DMS114 treated with DMSO at 0.1 percent for 48 hours (cell line): Measurements from ENCODE around the gene ITGA2B.
A peak's percentile ranks its signal among the peaks of the same experiment; 100 is the strongest.
"Not testable (repeated sequence)": the region's sequence is repeated elsewhere in the genome, so short reads cannot be mapped to it uniquely, and the experiment has no call there.

Experiments used
- DNase-seq: peaks from one replicate; lab custom pipeline; 2025; ENCODE audit not compliant: unreplicated experiment; lab: John Stamatoyannopoulos, UW

Gene ITGA2B

GRCh38 chr17:44369414-44370023 lies 19.9 kb downstream of the ITGA2B start:
- DNase-seq, result not testable (repeated sequence)

- DNase-seq, result not testable (repeated sequence)
These were observed 20.8 kb downstream of the ITGA2B start for GRCh38 chr17:44368391-44369243.

- no peak for DNase-seq
These were observed 22.0 kb downstream of the ITGA2B start for GRCh38 chr17:44367231-44367979.

GRCh38 chr17:44365051-44365450 lies 24.4 kb downstream of the ITGA2B start:
- DNase-seq, result not testable (repeated sequence)

- DNase-seq, result peak; percentile 14
These were observed 25.8 kb downstream of the ITGA2B start, which contains the start of gene FAM171A2 for GRCh38 chr17:44363613-44364159. Gene FAM171A2, minus strand, starts transcription at chr17:44363853. Its CDS starts 139 bp downstream, at chr17:44363714.

- no peak for DNase-seq
These were observed 26.4 kb downstream of the ITGA2B start for GRCh38 chr17:44362949-44363612.

- DNase-seq, result no peak
These were observed 26.9 kb downstream of the ITGA2B start for GRCh38 chr17:44362459-44362948.

- no peak for DNase-seq
These were observed 27.9 kb downstream of the ITGA2B start for GRCh38 chr17:44361292-44362260.

- no peak for DNase-seq
These were observed 28.6 kb downstream of the ITGA2B start for GRCh38 chr17:44360826-44361225.

- no peak for DNase-seq
These were observed 29.3 kb downstream of the ITGA2B start for GRCh38 chr17:44360144-44360533.

- DNase-seq, result no peak
These were observed 29.8 kb downstream of the ITGA2B start for GRCh38 chr17:44359458-44360143.

- DNase-seq, result no peak
These were observed 30.4 kb downstream of the ITGA2B start for GRCh38 chr17:44359006-44359405.

GRCh38 chr17:44358066-44358465 lies 31.4 kb downstream of the ITGA2B start:
- no peak for DNase-seq

- no peak for DNase-seq
These were observed 33.2 kb downstream of the ITGA2B start for GRCh38 chr17:44356241-44356640.

GRCh38 chr17:44355642-44356099 lies 33.8 kb downstream of the ITGA2B start:
- no peak for DNase-seq

- DNase-seq, result no peak
These were observed 34.6 kb downstream of the ITGA2B start for GRCh38 chr17:44354582-44355561.

- no peak for DNase-seq
These were observed 35.6 kb downstream of the ITGA2B start for GRCh38 chr17:44353672-44354331.
